Esophagus squamous epithelium (tissue), 5 donors: ENCODE data around the gene SNPH. TPM values are rescaled to one million over a fixed set of nuclear protein-coding genes. Genes with fewer than 3 reads are reported as not detected.

Source experiments
- DNase-seq: peaks from one replicate; lab custom pipeline; 2025; lab: John Stamatoyannopoulos, UW
- H3K27ac ChIP-seq, 4 donors: fragments of 200-600 bp; sonication (generic); one replicate each; pipeline ENCODE4 v1.5.1; 2016 to 2019; ENCODE audit warnings: mild to moderate bottlenecking in 1 of 4
- H3K27me3 ChIP-seq, 4 donors: fragments of 200-600 bp; sonication (generic); 1 replicate in 3 of 4; 2 replicates in 1 of 4; pipeline versions ENCODE4 v1.5.1 to v1.6.0; 2017 to 2021; ENCODE audit warnings: antibody characterized with exemption in 1 of 4
- H3K36me3 ChIP-seq, 3 donors: fragments of 200-600 bp; sonication (generic); one replicate each; pipeline ENCODE4 v1.5.1; 2016 to 2019
- H3K4me1 ChIP-seq, 3 donors: fragments of 200-600 bp; sonication (generic); one replicate each; pipeline ENCODE4 v1.5.1; 2017 to 2019
- H3K4me3 ChIP-seq, 4 donors: fragments of 200-600 bp; sonication (generic); 1 replicate in 3 of 4; 2 replicates in 1 of 4; pipeline ENCODE4 v1.5.1; 2016 to 2019; ENCODE audit warnings: mild to moderate bottlenecking in 2 of 4, moderate library complexity in 1 of 4
- H3K9me3 ChIP-seq, 3 donors: fragments of 200-600 bp; sonication (generic); one replicate each; pipeline ENCODE4 v1.5.1; 2016 to 2019
- CTCF ChIP-seq, 6 experiments: fragments of 450-650 bp in 4 of 6; fragments of 200-600 bp in 2 of 6; sonication (generic) in 2 of 6; IDR thresholded peaks; one replicate each; pipeline ENCODE4 v1.5.1; 2016 to 2019; ENCODE audit warnings: antibody characterized with exemption in 6 of 6, mild to moderate bottlenecking in 4 of 6, moderate library complexity in 4 of 6
- POLR2A ChIP-seq, 4 donors: fragments of 450-650 bp; IDR thresholded peaks; one replicate each; pipeline ENCODE4 v1.6.1; 2017; ENCODE audit warnings: antibody characterized with exemption in 4 of 4, mild to moderate bottlenecking in 4 of 4, moderate library complexity in 3 of 4
- WGBS, 2 donors: methylation state at CpG; one replicate each; pipeline ENCODE4 v1.1.5; 2018; 5-methylcytosine and 5-hydroxymethylcytosine counted together
- intact Hi-C: fragments of 100-400 bp; cut with DNase I; formaldehyde crosslinking; loops from one replicate; pipeline ENCODE4 v1.15.0; 2022
- total RNA-seq, 4 donors: library from RNA; depleted of rRNA; stranded (reverse); fragments of >200 nt; gene quantifications; one replicate each; pipeline ENCODE4 v1.1.0, GENCODE V29; 2016
- donor health status: DM: yes; HTN: yes; CAD: no.

Gene SNPH
- total RNA-seq, 4 donors from 2014 or later = 0.83 to 2.5 (median 1.5) TPM

GRCh38 chr20:1225783-1226654 is 40.1 kb upstream of the SNPH start, which contains the start of gene RAD21L1:
Gene RAD21L1, plus strand, starts transcription at chr20:1226044. Its CDS starts 2,410 bp downstream, at chr20:1228454.
- 0% methylated on average over 9 to 25 of the region's 88 CpGs for WGBS, 2 donors
- Histone ChIP-seq H3K4me1 (peaks cover 12 to 21% (median 17%) of the 10 kb centered on the region in 3 donors), H3K36me3 (no peaks in the 10 kb centered on the region), H3K4me3 (peak within 1 kb of the TSS; percentile 56 to 71 (median 62)), H3K9me3 (peaks cover 0 to 8% (median 0%) of the 10 kb centered on the region in 3 donors), H3K27me3 (peaks cover 7 to 51% (median 12%) of the 10 kb centered on the region in 4 donors), H3K27ac (peak within 1 kb of the TSS; percentile 48 to 63 (median 58))
- no peak for DNase-seq
- intact Hi-C loops = no loop called here
- no peak for TF ChIP-seq CTCF (IDR thresholded peaks at IDR 0.05)
- no peak for TF ChIP-seq POLR2A (IDR thresholded peaks at IDR 0.05)

GRCh38 chr20:1229541-1229940 is 36.6 kb upstream of the SNPH start:
- Histone ChIP-seq H3K36me3 (no peaks in the 10 kb centered on the region), H3K9me3 (no peaks in the 10 kb centered on the region), H3K4me1 (peaks cover 12 to 21% (median 17%) of the 10 kb centered on the region in 3 donors), H3K27ac (no peak overlapping the region), H3K4me3 (no peak overlapping the region), H3K27me3 (peaks cover 7 to 68% (median 12%) of the 10 kb centered on the region in 4 donors)
- no peak for DNase-seq
- intact Hi-C loops = no loop called here
- 84 to 89% methylated on average over 3 of the region's 3 CpGs for WGBS, 2 donors
- TF ChIP-seq POLR2A (IDR thresholded peaks at IDR 0.05) (no peak), CTCF (IDR thresholded peaks at IDR 0.05) (no peak)

GRCh38 chr20:1232286-1233111 is 33.6 kb upstream of the SNPH start:
- peaks cover 1 to 61% (median 4%) of the 10 kb centered on the region in 4 donors for H3K27me3 ChIP-seq
- TF ChIP-seq CTCF (IDR thresholded peaks at IDR 0.05) = no peak
- no peak for TF ChIP-seq POLR2A (IDR thresholded peaks at IDR 0.05)
- peaks cover 0 to under 1% (median 0%) of the 10 kb centered on the region in 3 donors for H3K4me1 ChIP-seq
- intact Hi-C loops = no loop called here
- 82 to 88% methylated on average over 3 of the region's 3 CpGs for WGBS, 2 donors
- no peaks in the 10 kb centered on the region for H3K36me3 ChIP-seq
- H3K4me3 ChIP-seq = no peak overlapping the region
- no peak for DNase-seq
- H3K27ac ChIP-seq = no peak overlapping the region
- no peaks in the 10 kb centered on the region for H3K9me3 ChIP-seq

GRCh38 chr20:1240549-1240948 is 25.5 kb upstream of the SNPH start:
- intact Hi-C loops = no loop called here
- Histone ChIP-seq H3K27ac (no peak overlapping the region), H3K4me3 (no peak overlapping the region), H3K27me3 (peaks cover 0 to 40% (median 2%) of the 10 kb centered on the region in 4 donors), H3K4me1 (no peaks in the 10 kb centered on the region), H3K9me3 (no peaks in the 10 kb centered on the region), H3K36me3 (no peaks in the 10 kb centered on the region)
- no peak for DNase-seq
- 66 to 71% methylated on average over 5 of the region's 5 CpGs for WGBS, 2 donors
- TF ChIP-seq POLR2A (IDR thresholded peaks at IDR 0.05) = no peak
- no peak for TF ChIP-seq CTCF (IDR thresholded peaks at IDR 0.05)
